BJ (cell line): ENCODE data around the gene TMEM145. TPM values are rescaled to one million over a fixed set of nuclear protein-coding genes. Genes with fewer than 3 reads are reported as not detected.

Experiments
- CTCF ChIA-PET: fragments of 350-600 bp; formaldehyde crosslinking; extraction: SDS; loops from one replicate; lab custom pipeline; 2021; ENCODE audit warnings: antibody characterized with exemption, inconsistent platforms; lab: Yijun Ruan, JAX
- POLR2A ChIA-PET: fragments of 300-600 bp; sonication (Branson Sonifier 250); formaldehyde crosslinking; extraction: SDS; loops from one replicate; lab custom pipeline; 2021; ENCODE audit warnings: antibody characterized with exemption; lab: Charles Lee
- DNase-seq: peaks from one replicate; pipeline ENCODE4 v3.0.0-alpha.2; 2011; ENCODE audit warnings: low read depth
- H3K27me3 ChIP-seq: 2 replicates; pipeline ENCODE4 v1.6.0; 2011; ENCODE audit warnings: low read length; ENCODE audit not compliant: control insufficient read depth, insufficient read depth
- H3K36me3 ChIP-seq: 2 replicates; pipeline ENCODE4 v1.5.1; 2011; ENCODE audit warnings: low read length; ENCODE audit not compliant: control insufficient read depth, insufficient read depth
- H3K4me3 ChIP-seq: 2 replicates; pipeline ENCODE4 v1.5.1; 2011; ENCODE audit warnings: low read depth, mild to moderate bottlenecking, control low read depth, low read length
- polyA plus RNA-seq: library from polyadenylated mRNA; depleted of rRNA; stranded (reverse); fragments of >200 nt; gene quantifications from 2 replicates; pipeline ENCODE4 v1.2.3, GENCODE V29; 2011
- TF ChIP-seq, protein P1 (sequence below): IDR thresholded peaks from 2 replicates; pipeline ENCODE4 v1.5.1; 2011; ENCODE audit warnings: low read depth, mild to moderate bottlenecking, control low read depth, inconsistent platforms, low read length, moderate library complexity; ENCODE audit not compliant: insufficient read depth

Gene TMEM145
- polyA plus RNA-seq, 1 experiment = 0.07 TPM

- peaks cover 58% of the 10 kb centered on the region for H3K36me3 ChIP-seq
- POLR2A ChIA-PET = no interaction called here
Observed at GRCh38 chr19:42292963-42293362, 20.1 kb upstream of the TMEM145 start.

DNA sequence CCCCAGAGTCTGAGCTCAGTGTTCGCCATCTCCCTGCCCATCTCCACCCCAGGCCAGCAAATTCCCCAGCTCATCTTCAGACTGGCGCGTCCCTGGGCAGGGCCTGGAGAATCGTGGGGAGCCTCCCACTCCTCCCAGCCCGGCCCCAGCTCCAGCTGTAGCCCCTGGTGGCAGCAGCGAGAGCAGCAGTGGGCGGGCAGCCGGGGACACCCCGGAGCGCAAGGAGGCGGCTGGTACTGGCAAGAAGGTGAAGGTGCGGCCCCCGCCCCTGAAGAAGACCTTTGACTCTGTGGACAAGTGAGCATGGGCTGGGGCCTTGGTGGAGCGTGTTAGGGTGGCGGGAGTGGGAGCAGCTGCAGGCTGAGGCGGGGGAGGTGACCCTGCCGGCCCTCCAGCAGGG lies 19.6 kb upstream of the TMEM145 start:
- H3K36me3 ChIP-seq = peaks cover 53% of the 10 kb centered on the region
- CTCF ChIA-PET = interaction anchor here (10.9 kb wide), 1 partner anchor 49 kb away, joined by 109 read pairs; the partner anchor contains the start of gene GSK3A
- H3K4me3 ChIP-seq = no peak overlapping the region
- POLR2A ChIA-PET = no interaction called here
- no peak for DNase-seq
- H3K27me3 ChIP-seq = no peaks in the 10 kb centered on the region
- TF ChIP-seq, protein P1, sequence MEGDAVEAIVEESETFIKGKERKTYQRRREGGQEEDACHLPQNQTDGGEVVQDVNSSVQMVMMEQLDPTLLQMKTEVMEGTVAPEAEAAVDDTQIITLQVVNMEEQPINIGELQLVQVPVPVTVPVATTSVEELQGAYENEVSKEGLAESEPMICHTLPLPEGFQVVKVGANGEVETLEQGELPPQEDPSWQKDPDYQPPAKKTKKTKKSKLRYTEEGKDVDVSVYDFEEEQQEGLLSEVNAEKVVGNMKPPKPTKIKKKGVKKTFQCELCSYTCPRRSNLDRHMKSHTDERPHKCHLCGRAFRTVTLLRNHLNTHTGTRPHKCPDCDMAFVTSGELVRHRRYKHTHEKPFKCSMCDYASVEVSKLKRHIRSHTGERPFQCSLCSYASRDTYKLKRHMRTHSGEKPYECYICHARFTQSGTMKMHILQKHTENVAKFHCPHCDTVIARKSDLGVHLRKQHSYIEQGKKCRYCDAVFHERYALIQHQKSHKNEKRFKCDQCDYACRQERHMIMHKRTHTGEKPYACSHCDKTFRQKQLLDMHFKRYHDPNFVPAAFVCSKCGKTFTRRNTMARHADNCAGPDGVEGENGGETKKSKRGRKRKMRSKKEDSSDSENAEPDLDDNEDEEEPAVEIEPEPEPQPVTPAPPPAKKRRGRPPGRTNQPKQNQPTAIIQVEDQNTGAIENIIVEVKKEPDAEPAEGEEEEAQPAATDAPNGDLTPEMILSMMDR = peak; percentile 9; the same call in 1 of the 2 replicates

More at GRCh38 chr19:42292963-42293362, 20.1 kb upstream of the TMEM145 start:
- TF ChIP-seq, protein P1 = no peak
- no peak for DNase-seq
- CTCF ChIA-PET = interaction anchor here (10.9 kb wide), 1 partner anchor 48 kb away, joined by 109 read pairs; the partner anchor contains the start of gene GSK3A
- Histone ChIP-seq H3K4me3 (no peak overlapping the region), H3K27me3 (no peaks in the 10 kb centered on the region)

DNA sequence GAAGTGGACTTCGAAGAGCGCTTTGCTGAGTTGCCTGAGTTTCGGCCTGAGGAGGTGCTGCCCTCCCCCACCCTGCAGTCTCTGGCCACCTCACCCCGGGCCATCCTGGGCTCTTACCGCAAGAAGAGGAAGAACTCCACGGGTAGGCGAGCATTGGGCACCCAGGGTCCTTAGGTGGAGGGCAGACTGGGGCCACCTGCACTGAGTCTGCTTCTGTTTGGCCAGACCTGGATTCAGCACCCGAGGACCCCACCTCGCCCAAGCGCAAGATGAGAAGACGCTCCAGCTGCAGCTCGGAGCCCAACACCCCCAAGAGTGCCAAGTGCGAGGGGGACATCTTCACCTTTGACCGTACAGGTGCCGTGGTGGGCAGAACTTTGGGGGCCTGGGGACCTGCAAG lies 19.2 kb upstream of the TMEM145 start:
- POLR2A ChIA-PET = no interaction called here

DNA sequence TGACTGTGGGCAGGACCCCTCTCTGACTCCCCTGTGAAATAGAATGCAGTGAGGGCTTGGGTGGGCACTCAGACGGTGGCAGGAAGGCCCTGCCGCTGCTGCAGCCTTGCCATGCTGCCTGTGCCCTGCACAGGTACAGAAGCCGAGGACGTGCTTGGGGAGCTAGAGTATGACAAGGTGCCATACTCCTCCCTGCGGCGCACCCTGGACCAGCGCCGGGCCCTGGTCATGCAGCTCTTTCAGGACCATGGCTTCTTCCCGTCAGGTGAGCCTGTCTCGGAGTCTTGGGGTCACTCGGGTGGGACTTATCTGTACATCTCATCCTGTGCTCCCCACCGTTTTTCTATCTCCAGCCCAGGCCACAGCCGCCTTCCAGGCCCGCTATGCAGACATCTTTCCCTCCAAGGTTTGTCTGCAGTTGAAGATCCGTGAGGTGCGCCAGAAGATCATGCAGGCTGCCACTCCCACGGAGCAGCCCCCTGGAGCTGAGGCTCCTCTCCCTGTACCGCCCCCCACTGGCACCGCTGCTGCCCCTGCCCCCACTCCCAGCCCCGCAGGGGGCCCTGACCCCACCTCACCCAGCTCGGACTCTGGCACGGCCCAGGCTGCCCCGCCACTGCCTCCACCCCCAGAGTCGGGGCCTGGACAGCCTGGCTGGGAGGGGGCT lies 18.5 kb upstream of the TMEM145 start:
- no peak overlapping the region for H3K4me3 ChIP-seq
- DNase-seq = no peak
- peaks cover 43% of the 10 kb centered on the region for H3K36me3 ChIP-seq
- ChIA-PET POLR2A (no interaction called here), CTCF (interaction anchor here (0.6 to 10.9 kb wide), 7 partner anchors 9 to 181 kb away, joined by 3 to 109 read pairs (median 4); partner anchors contain the start of genes GSK3A and POU2F2)
- TF ChIP-seq, protein P1 = no peak
- no peaks in the 10 kb centered on the region for H3K27me3 ChIP-seq

More for the DNA sequence above, 19.2 kb upstream of the TMEM145 start:
- TF ChIP-seq, protein P1 = no peak
- H3K36me3 ChIP-seq = peaks cover 49% of the 10 kb centered on the region
- no peak overlapping the region for H3K4me3 ChIP-seq
- DNase-seq = no peak
- CTCF ChIA-PET = interaction anchor here (10.9 kb wide), 1 partner anchor 49 kb away, joined by 109 read pairs; the partner anchor contains the start of gene GSK3A
- no peaks in the 10 kb centered on the region for H3K27me3 ChIP-seq

- H3K36me3 ChIP-seq = peaks cover 37% of the 10 kb centered on the region
- ChIA-PET CTCF (interaction anchor here (0.6 to 10.9 kb wide), 9 partner anchors 10 to 181 kb away, joined by 3 to 109 read pairs (median 4); partner anchors contain the start of genes GSK3A and POU2F2), POLR2A (no interaction called here)
- H3K4me3 ChIP-seq = no peak overlapping the region
- H3K27me3 ChIP-seq = no peaks in the 10 kb centered on the region
- TF ChIP-seq, protein P1 = no peak
- DNase-seq = no peak
Observed at GRCh38 chr19:42295342-42295741, 17.8 kb upstream of the TMEM145 start.
